GM10266 (cell line): Measurements from ENCODE around the gene PAFAH2.

Experiments used
- DNase-seq: peaks from one replicate; pipeline ENCODE4 v3.0.0; 2012; ENCODE audit errors: extremely low spot score
- CTCF ChIP-seq: IDR thresholded peaks from 2 replicates; pipeline ENCODE4 v1.5.1; 2012; ENCODE audit warnings: mild to moderate bottlenecking, low read depth; ENCODE audit not compliant: control insufficient read depth, insufficient read depth; ENCODE audit errors: missing control alignments

PAFAH2 gene

GRCh38 chr1:26016953-26017545 is 19.2 kb upstream of the PAFAH2 start:
- no peak for TF ChIP-seq CTCF
- DNase-seq = no peak

- DNase-seq = no peak
These were observed 18.5 kb upstream of the PAFAH2 start for GRCh38 chr1:26016258-26016952.

GRCh38 chr1:26015358-26015757 is 17.5 kb upstream of the PAFAH2 start:
- no peak for DNase-seq
- TF ChIP-seq CTCF = no peak

More at GRCh38 chr1:26016258-26016952, 18.5 kb upstream of the PAFAH2 start:
- TF ChIP-seq CTCF = no peak

GRCh38 chr1:26014179-26014578 is 16.3 kb upstream of the PAFAH2 start:
- TF ChIP-seq CTCF = no peak
- no peak for DNase-seq

- TF ChIP-seq CTCF = no peak
- no peak for DNase-seq
These were observed 15.0 kb upstream of the PAFAH2 start for GRCh38 chr1:26012864-26013263.

GRCh38 chr1:26010825-26011224 is 13.0 kb upstream of the PAFAH2 start:
- DNase-seq = no peak
- no peak for TF ChIP-seq CTCF

- DNase-seq = no peak
- TF ChIP-seq CTCF = peak; percentile 6
These were observed 12.1 kb upstream of the PAFAH2 start for GRCh38 chr1:26009796-26010447.
